ENCODE data around the gene SUMO1. TPM values are rescaled to one million over a fixed set of nuclear protein-coding genes. Genes with fewer than 3 reads are reported as not detected.

SUMO1 gene
- total RNA-seq, 1 experiment from 2014 or later: 67.9 TPM

DNA sequence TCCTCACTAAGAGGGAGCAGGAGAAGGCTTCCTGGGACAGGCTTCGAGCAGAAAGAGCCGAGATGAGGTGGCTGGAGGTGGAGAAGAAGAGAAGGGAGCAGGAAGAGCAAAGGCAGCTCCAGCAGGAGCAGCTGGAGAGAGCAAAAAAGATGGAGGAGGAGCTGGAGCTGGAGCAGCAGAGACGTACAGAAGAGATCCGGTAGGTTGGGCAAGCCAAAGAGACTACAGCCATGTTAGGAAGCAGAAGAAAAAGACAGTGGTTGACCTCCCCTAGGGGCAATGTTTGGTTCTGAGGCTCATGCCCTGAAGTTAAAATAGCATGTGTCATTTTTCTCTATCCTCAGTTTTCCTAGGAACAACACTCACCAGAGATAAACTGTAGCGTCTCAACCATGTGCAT lies 45.1 kb downstream of the SUMO1 start:
- no peak overlapping the region for H3K27ac Mint-ChIP-seq (ENCODE audit: low read depth, unreplicated experiment)

DNA sequence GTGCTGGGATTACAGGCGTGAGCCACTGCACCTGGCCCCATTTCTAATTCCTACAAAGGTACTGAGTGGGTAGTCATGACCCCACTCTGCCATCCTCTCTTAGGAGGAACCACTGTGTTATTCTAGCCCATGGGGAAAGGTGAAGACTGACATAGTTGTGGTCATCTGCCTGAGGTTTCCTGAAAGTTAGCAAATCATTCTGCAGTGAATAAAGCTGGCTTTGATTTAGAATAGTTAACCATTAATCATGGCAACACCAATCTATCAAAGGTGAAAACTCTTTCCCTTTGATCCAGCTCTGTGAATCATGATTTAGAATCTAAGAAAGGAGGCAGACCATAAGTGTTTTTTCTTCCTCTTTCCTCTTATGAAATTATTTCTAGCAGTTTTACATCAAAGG lies 50.8 kb downstream of the SUMO1 start:
- Mint-ChIP-seq H3K4me1 (ENCODE audit: insufficient read depth, unreplicated experiment) (no peaks in the 10 kb centered on the region), H3K36me3 (ENCODE audit: insufficient read depth, unreplicated experiment) (peaks cover under 1% of the 10 kb centered on the region), H3K4me3 (ENCODE audit: unreplicated experiment) (no peak overlapping the region), H3K27ac (ENCODE audit: low read depth, unreplicated experiment) (no peak overlapping the region), H3K27me3 (ENCODE audit: insufficient read depth, unreplicated experiment) (no peaks in the 10 kb centered on the region), H3K9me3 (ENCODE audit: unreplicated experiment) (no peaks in the 10 kb centered on the region)
- intact Hi-C loops (cut with micrococcal nuclease): no loop called here
- BruUV-seq (replicated peaks): no TSS peak
- no peak for DNase-seq (ENCODE audit: unreplicated experiment)
- ChIA-PET POLR2A (no interaction called here), CTCF (interaction anchor here (12.9 kb wide), 1 partner anchor 327 kb away, joined by 208 read pairs; no protein-coding TSS in a partner anchor)
- no peak for TF ChIP-seq CTCF (IDR thresholded peaks at IDR 0.05; ENCODE audit: unreplicated experiment)

More for the DNA sequence above, 45.1 kb downstream of the SUMO1 start:
- no TSS peak for BruUV-seq (replicated peaks)
- no peaks in the 10 kb centered on the region for H3K9me3 Mint-ChIP-seq (ENCODE audit: unreplicated experiment)
- POLR2A ChIA-PET: no interaction called here
- H3K36me3 Mint-ChIP-seq (ENCODE audit: insufficient read depth, unreplicated experiment): peaks cover 7% of the 10 kb centered on the region
- H3K27me3 Mint-ChIP-seq (ENCODE audit: insufficient read depth, unreplicated experiment): no peaks in the 10 kb centered on the region
- no peak for DNase-seq (ENCODE audit: unreplicated experiment)
- CTCF ChIA-PET: interaction anchor here (3.8 kb wide), 1 partner anchor 14 kb away, joined by 22 read pairs; no protein-coding TSS in a partner anchor
- no peak for TF ChIP-seq CTCF (IDR thresholded peaks at IDR 0.05; ENCODE audit: unreplicated experiment)
- H3K4me3 Mint-ChIP-seq (ENCODE audit: unreplicated experiment): no peak overlapping the region
- intact Hi-C loops (cut with micrococcal nuclease): no loop called here
- H3K4me1 Mint-ChIP-seq (ENCODE audit: insufficient read depth, unreplicated experiment): no peaks in the 10 kb centered on the region

GRCh38 chr2:202186641-202187202 lies 51.7 kb downstream of the SUMO1 start:
- intact Hi-C loops (cut with micrococcal nuclease): no loop called here
- no peaks in the 10 kb centered on the region for H3K36me3 Mint-ChIP-seq (ENCODE audit: insufficient read depth, unreplicated experiment)
- H3K9me3 Mint-ChIP-seq (ENCODE audit: unreplicated experiment): no peaks in the 10 kb centered on the region
- TF ChIP-seq CTCF (IDR thresholded peaks at IDR 0.05; ENCODE audit: unreplicated experiment): no peak
- H3K27ac Mint-ChIP-seq (ENCODE audit: low read depth, unreplicated experiment): no peak overlapping the region
- no peak for DNase-seq (ENCODE audit: unreplicated experiment)
- CTCF ChIA-PET: interaction anchor here (12.9 kb wide), 1 partner anchor 326 kb away, joined by 208 read pairs; no protein-coding TSS in a partner anchor
- BruUV-seq (replicated peaks): no TSS peak
- no peaks in the 10 kb centered on the region for H3K27me3 Mint-ChIP-seq (ENCODE audit: insufficient read depth, unreplicated experiment)
- no peak overlapping the region for H3K4me3 Mint-ChIP-seq (ENCODE audit: unreplicated experiment)
- no peaks in the 10 kb centered on the region for H3K4me1 Mint-ChIP-seq (ENCODE audit: insufficient read depth, unreplicated experiment)
- POLR2A ChIA-PET: interaction anchor here (0.9 kb wide), 1 partner anchor 10 kb away, joined by 3 read pairs; no protein-coding TSS in a partner anchor

GRCh38 chr2:202185156-202185555 lies 53.2 kb downstream of the SUMO1 start:
- Mint-ChIP-seq H3K36me3 (ENCODE audit: insufficient read depth, unreplicated experiment) (no peaks in the 10 kb centered on the region), H3K27me3 (ENCODE audit: insufficient read depth, unreplicated experiment) (no peaks in the 10 kb centered on the region), H3K27ac (ENCODE audit: low read depth, unreplicated experiment) (no peak overlapping the region), H3K4me3 (ENCODE audit: unreplicated experiment) (no peak overlapping the region), H3K9me3 (ENCODE audit: unreplicated experiment) (no peaks in the 10 kb centered on the region), H3K4me1 (ENCODE audit: insufficient read depth, unreplicated experiment) (no peaks in the 10 kb centered on the region)
- intact Hi-C loops (cut with micrococcal nuclease): no loop called here
- ChIA-PET CTCF (interaction anchor here (0.6 to 12.9 kb wide), 2 partner anchors 27 to 324 kb away, joined by 3 to 208 read pairs; no protein-coding TSS in a partner anchor), POLR2A (interaction anchor here (0.5 kb wide), 1 partner anchor 240 kb away, joined by 3 read pairs; no protein-coding TSS in a partner anchor)
- no peak for DNase-seq (ENCODE audit: unreplicated experiment)
- TF ChIP-seq CTCF (IDR thresholded peaks at IDR 0.05; ENCODE audit: unreplicated experiment): no peak
- BruUV-seq (replicated peaks): no TSS peak

Data from MCF 10A (cell line).